ENCODE measurements around the gene RPLP2.

DNA sequence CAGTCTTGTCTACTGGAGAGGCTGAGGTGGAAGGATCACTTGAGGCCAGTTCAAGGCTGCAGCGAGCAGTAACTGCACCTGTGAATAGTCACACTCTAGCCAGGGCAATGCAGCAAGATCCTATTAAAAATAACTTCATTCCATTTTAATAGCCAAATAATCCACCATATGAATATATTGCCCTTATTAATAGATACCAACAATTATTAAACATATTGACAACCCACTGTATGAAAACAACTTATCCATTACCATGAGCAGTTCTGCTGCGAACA lies 42.9 kb upstream of the RPLP2 start:
- TF ChIP-seq, protein P1, sequence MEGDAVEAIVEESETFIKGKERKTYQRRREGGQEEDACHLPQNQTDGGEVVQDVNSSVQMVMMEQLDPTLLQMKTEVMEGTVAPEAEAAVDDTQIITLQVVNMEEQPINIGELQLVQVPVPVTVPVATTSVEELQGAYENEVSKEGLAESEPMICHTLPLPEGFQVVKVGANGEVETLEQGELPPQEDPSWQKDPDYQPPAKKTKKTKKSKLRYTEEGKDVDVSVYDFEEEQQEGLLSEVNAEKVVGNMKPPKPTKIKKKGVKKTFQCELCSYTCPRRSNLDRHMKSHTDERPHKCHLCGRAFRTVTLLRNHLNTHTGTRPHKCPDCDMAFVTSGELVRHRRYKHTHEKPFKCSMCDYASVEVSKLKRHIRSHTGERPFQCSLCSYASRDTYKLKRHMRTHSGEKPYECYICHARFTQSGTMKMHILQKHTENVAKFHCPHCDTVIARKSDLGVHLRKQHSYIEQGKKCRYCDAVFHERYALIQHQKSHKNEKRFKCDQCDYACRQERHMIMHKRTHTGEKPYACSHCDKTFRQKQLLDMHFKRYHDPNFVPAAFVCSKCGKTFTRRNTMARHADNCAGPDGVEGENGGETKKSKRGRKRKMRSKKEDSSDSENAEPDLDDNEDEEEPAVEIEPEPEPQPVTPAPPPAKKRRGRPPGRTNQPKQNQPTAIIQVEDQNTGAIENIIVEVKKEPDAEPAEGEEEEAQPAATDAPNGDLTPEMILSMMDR (IDR thresholded peaks at IDR 0.05; ENCODE audit: poor library complexity) = no peak
- TF ChIP-seq EZH2 (IDR thresholded peaks at IDR 0.05; ENCODE audit: borderline replicate concordance) = no peak
- no peak for TF ChIP-seq EZH2phosphoT487 (IDR thresholded peaks at IDR 0.05; ENCODE audit: low read depth, severe bottlenecking, unreplicated experiment)
